IPS DF 4.7 (cell line): ENCODE measurements around the gene REV1.
"Not testable (repeated sequence)": the region's sequence is repeated elsewhere in the genome, so short reads cannot be mapped to it uniquely, and the experiment has no call there.

Experiments
- DNase-seq: peaks from one replicate; pipeline ENCODE4 v3.0.0-alpha.2; 2013; ENCODE audit warnings: low spot score; ENCODE audit errors: extremely low read depth

Gene REV1

GRCh38 chr2:99404039-99404796, 85.6 kb downstream of the REV1 start:
- no peak for DNase-seq

GRCh38 chr2:99403524-99403923, 86.3 kb downstream of the REV1 start:
- peak; percentile 7 for DNase-seq

- DNase-seq = no peak
Observed at GRCh38 chr2:99403084-99403483, 86.7 kb downstream of the REV1 start.

GRCh38 chr2:99401841-99402240, 88.0 kb downstream of the REV1 start:
- no peak for DNase-seq

- DNase-seq = no peak
Observed at GRCh38 chr2:99399795-99400194, 90.0 kb downstream of the REV1 start.

GRCh38 chr2:99399063-99399462, 90.8 kb downstream of the REV1 start:
- no peak for DNase-seq

- DNase-seq = no peak
Observed at GRCh38 chr2:99398303-99398702, 91.5 kb downstream of the REV1 start.

- DNase-seq = no peak
Observed at GRCh38 chr2:99397266-99397920, 92.4 kb downstream of the REV1 start.

- no peak for DNase-seq
Observed at GRCh38 chr2:99395589-99396130, 94.2 kb downstream of the REV1 start.

GRCh38 chr2:99389946-99390345, 99.9 kb downstream of the REV1 start:
- no peak for DNase-seq

GRCh38 chr2:99389371-99389770, 100.4 kb downstream of the REV1 start:
- DNase-seq = no peak

- DNase-seq = no peak
Observed at GRCh38 chr2:99388892-99389291, 100.9 kb downstream of the REV1 start.

- no peak for DNase-seq
Observed at GRCh38 chr2:99386011-99386410, 103.8 kb downstream of the REV1 start.

- DNase-seq = no peak
Observed at GRCh38 chr2:99382143-99382542, 107.7 kb downstream of the REV1 start.

- no peak for DNase-seq
Observed at GRCh38 chr2:99380376-99381010, 109.3 kb downstream of the REV1 start.

- DNase-seq = no peak
Observed at GRCh38 chr2:99377879-99378278, 111.9 kb downstream of the REV1 start.

GRCh38 chr2:99376254-99376864, 113.5 kb downstream of the REV1 start:
- DNase-seq = no peak

- no peak for DNase-seq
Observed at GRCh38 chr2:99374747-99375146, 115.1 kb downstream of the REV1 start.

- no peak for DNase-seq
Observed at GRCh38 chr2:99373144-99373543, 116.7 kb downstream of the REV1 start.

- DNase-seq = not testable (repeated sequence)
Observed at GRCh38 chr2:99368854-99369253, 121.0 kb downstream of the REV1 start.

GRCh38 chr2:99365661-99366060, 124.2 kb downstream of the REV1 start:
- no peak for DNase-seq

GRCh38 chr2:99356853-99357252, 133.0 kb downstream of the REV1 start:
- no peak for DNase-seq
